Liver (tissue), 9 donors: ENCODE data around the gene MAPK8. TPM values are rescaled to one million over a fixed set of nuclear protein-coding genes. Genes with fewer than 3 reads are reported as not detected.

Experiments used
- DNase-seq: peaks from one replicate; pipeline ENCODE4 v3.0.0-alpha.2; 2017; ENCODE audit warnings: low spot score
- H3K27ac ChIP-seq, 2 donors: one replicate each; pipeline ENCODE4 v1.7.0; 2013; ENCODE audit warnings: inconsistent platforms in 2 of 2, low read length in 2 of 2, control low read depth in 1 of 2, low read depth in 1 of 2, mild to moderate bottlenecking in 1 of 2
- H3K27me3 ChIP-seq, 4 donors: one replicate each; pipeline versions ENCODE4 v1.6.1 to v1.7.0; 2013; ENCODE audit warnings: low read length in 3 of 4, inconsistent platforms in 1 of 4, mild to moderate bottlenecking in 1 of 4, moderate library complexity in 1 of 4; ENCODE audit not compliant: control insufficient read depth in 4 of 4, insufficient read depth in 4 of 4
- H3K36me3 ChIP-seq, 4 donors: one replicate each; pipeline versions ENCODE4 v1.6.1 to v1.7.0; 2013; ENCODE audit warnings: low read length in 3 of 4, mild to moderate bottlenecking in 3 of 4, low read depth in 1 of 4, moderate library complexity in 1 of 4; ENCODE audit not compliant: control insufficient read depth in 4 of 4, insufficient read depth in 3 of 4
- H3K4me1 ChIP-seq, 4 donors: one replicate each; pipeline versions ENCODE4 v1.6.1 to v1.7.0; 2013; ENCODE audit warnings: low read length in 3 of 4, mild to moderate bottlenecking in 3 of 4, moderate library complexity in 1 of 4; ENCODE audit not compliant: control insufficient read depth in 4 of 4, insufficient read depth in 4 of 4
- H3K4me3 ChIP-seq, 3 donors: one replicate each; pipeline versions ENCODE4 v1.6.1 to v1.7.0; 2013; ENCODE audit warnings: low read length in 3 of 3, control low read depth in 1 of 3, low read depth in 1 of 3, mild to moderate bottlenecking in 1 of 3
- H3K9ac ChIP-seq, 2 donors: one replicate each; pipeline ENCODE4 v1.7.0; 2013; ENCODE audit warnings: low read length in 2 of 2, mild to moderate bottlenecking in 2 of 2, moderate library complexity in 2 of 2, control low read depth in 1 of 2, low read depth in 1 of 2
- H3K9me3 ChIP-seq, 4 donors: one replicate each; pipeline versions ENCODE4 v1.6.1 to v1.7.0; 2013; ENCODE audit warnings: low read length in 3 of 4; ENCODE audit not compliant: control insufficient read depth in 4 of 4
- ATF3 ChIP-seq: IDR thresholded peaks from 2 replicates; pipeline ENCODE4 v1.6.1; 2016; ENCODE audit warnings: antibody characterized with exemption
- CTCF ChIP-seq: fragments of 150-350 bp; IDR thresholded peaks from 2 replicates; pipeline ENCODE4 v1.5.1; 2017; ENCODE audit warnings: improper control_type of control experiment, low read depth, low read length; ENCODE audit not compliant: missing input control
- FOXA1 ChIP-seq: IDR thresholded peaks from 2 replicates; pipeline ENCODE4 v1.6.1; 2016; ENCODE audit warnings: antibody characterized with exemption
- GABPA ChIP-seq, 2 donors: IDR thresholded peaks in 1 of 2; conservative IDR thresholded peaks in 1 of 2; 2 replicates each; pipeline ENCODE4 v1.6.1; 2016; ENCODE audit warnings: antibody characterized with exemption in 2 of 2, mild to moderate bottlenecking in 1 of 2, moderate library complexity in 1 of 2
- HNF4A ChIP-seq, 2 donors: conservative IDR thresholded peaks; 2 replicates each; pipeline ENCODE4 v1.6.1; 2016; ENCODE audit warnings: antibody characterized with exemption in 2 of 2, mild to moderate bottlenecking in 2 of 2
- HNF4G ChIP-seq: IDR thresholded peaks from 2 replicates; pipeline ENCODE4 v1.6.1; 2016; ENCODE audit warnings: antibody characterized with exemption
- MAX ChIP-seq: IDR thresholded peaks from 2 replicates; pipeline ENCODE4 v1.6.1; 2016; ENCODE audit warnings: antibody characterized with exemption
- NR2F2 ChIP-seq: IDR thresholded peaks from 2 replicates; pipeline ENCODE4 v1.6.1; 2016; ENCODE audit warnings: antibody characterized with exemption
- RAD21 ChIP-seq, 2 donors: IDR thresholded peaks; 2 replicates each; pipeline ENCODE4 v1.6.1; 2016; ENCODE audit warnings: antibody characterized with exemption in 2 of 2, mild to moderate bottlenecking in 2 of 2
- REST ChIP-seq: IDR thresholded peaks from 2 replicates; pipeline ENCODE4 v1.6.1; 2016; ENCODE audit warnings: antibody characterized with exemption, mild to moderate bottlenecking
- RXRA ChIP-seq, 2 donors: IDR thresholded peaks; 2 replicates each; pipeline ENCODE4 v1.6.1; 2017 to 2018; ENCODE audit warnings: antibody characterized with exemption in 2 of 2, mild to moderate bottlenecking in 1 of 2
- SP1 ChIP-seq: IDR thresholded peaks from 2 replicates; pipeline ENCODE4 v1.6.1; 2018; ENCODE audit warnings: antibody characterized with exemption, mild to moderate bottlenecking
- TAF1 ChIP-seq: conservative IDR thresholded peaks from 2 replicates; pipeline ENCODE4 v1.6.1; 2016; ENCODE audit warnings: antibody characterized with exemption, mild to moderate bottlenecking
- YY1 ChIP-seq: IDR thresholded peaks from 2 replicates; pipeline ENCODE4 v1.6.1; 2016; ENCODE audit warnings: antibody characterized with exemption, mild to moderate bottlenecking
- ZBTB33 ChIP-seq: IDR thresholded peaks from 2 replicates; pipeline ENCODE4 v1.6.1; 2016; ENCODE audit warnings: antibody characterized with exemption
- WGBS: extraction: QIAGEN DNeasy Blood & Tissue Kit; methylation state at CpG from one replicate; pipeline ENCODE4 v1.1.7; 2013; 5-methylcytosine and 5-hydroxymethylcytosine counted together
- polyA plus RNA-seq, 2 donors: library from polyadenylated mRNA; stranded (reverse) in 1 of 2; unstranded in 1 of 2; fragments of 200-250 nt in 1 of 2; fragments of >200 nt in 1 of 2; fragmentation: Nextera tagmentation in 1 of 2; extraction: Ambion mirVana in 1 of 2; gene quantifications; one replicate each; pipeline versions ENCODE4 v1.2.1 to v1.2.3, GENCODE V29; 2013 to 2015
- total RNA-seq, 2 donors: library from RNA; depleted of rRNA; stranded (reverse); fragments of >200 nt; gene quantifications; one replicate each; pipeline ENCODE4 v1.2.3, GENCODE V29; 2014
- donor health status: healthy.
- donor health status: healthy.
- donor health status: healthy.
- donor health status: healthy.
- donor health status: healthy.

Gene MAPK8
- total and polyA plus RNA-seq, 4 donors: 14.9 to 51.6 (median 24.8) TPM

- Histone ChIP-seq H3K4me3 (no peak overlapping the region), H3K9me3 (no peaks in the 10 kb centered on the region), H3K27ac (no peak overlapping the region), H3K27me3 (no peaks in the 10 kb centered on the region), H3K36me3 (no peaks in the 10 kb centered on the region), H3K9ac (no peak overlapping the region), H3K4me1 (peaks cover 0 to 8% (median 2%) of the 10 kb centered on the region in 4 donors)
- TF ChIP-seq FOXA1: no peak
- TF ChIP-seq MAX: no peak
- TF ChIP-seq YY1: no peak
- TF ChIP-seq HNF4G: no peak
- no peak for TF ChIP-seq REST
- TF ChIP-seq ZBTB33: no peak
- no peak for TF ChIP-seq SP1
- TF ChIP-seq NR2F2: no peak
- no peak for TF ChIP-seq CTCF
- no peak for TF ChIP-seq ATF3
- TF ChIP-seq RXRA (IDR thresholded peaks at IDR 0.05): no peak
- DNase-seq: no peak
These were observed 179.2 kb downstream of the MAPK8 start for GRCh38 chr10:48485711-48486110.

- no peak for TF ChIP-seq RAD21 (IDR thresholded peaks at IDR 0.05)
- TF ChIP-seq RXRA (IDR thresholded peaks at IDR 0.05): no peak
- no peak for TF ChIP-seq TAF1
- TF ChIP-seq ZBTB33: no peak
- TF ChIP-seq CTCF: no peak
- TF ChIP-seq MAX: no peak
- no peak for TF ChIP-seq ATF3
- TF ChIP-seq HNF4A (conservative IDR thresholded peaks at IDR 0.05): no peak
- no peak for TF ChIP-seq GABPA (IDR thresholded peaks at IDR 0.05 in 1 of 2, conservative IDR thresholded peaks at IDR 0.05 in 1 of 2)
- WGBS: 90% methylated on average over 1 of the region's 1 CpG
- Histone ChIP-seq H3K27ac (no peak overlapping the region), H3K4me3 (no peak overlapping the region), H3K27me3 (no peaks in the 10 kb centered on the region), H3K36me3 (no peaks in the 10 kb centered on the region), H3K9ac (no peak overlapping the region), H3K4me1 (peaks cover 0 to 8% (median 2%) of the 10 kb centered on the region in 4 donors), H3K9me3 (no peaks in the 10 kb centered on the region)
- no peak for DNase-seq
These were observed 180.8 kb downstream of the MAPK8 start for GRCh38 chr10:48487244-48487643.
